GM19240 (cell line): ENCODE measurements around the gene ADRM1.

Experiments used
- DNase-seq: peaks from one replicate; pipeline ENCODE4 v3.0.0; 2011; ENCODE audit warnings: low spot score; ENCODE audit not compliant: insufficient read length

The ADRM1 gene

GRCh38 chr20:62323980-62324906 lies 21.4 kb downstream of the ADRM1 start:
- no peak for DNase-seq

- DNase-seq, result no peak
Observed at GRCh38 chr20:62325172-62325905, 22.5 kb downstream of the ADRM1 start.

DNA sequence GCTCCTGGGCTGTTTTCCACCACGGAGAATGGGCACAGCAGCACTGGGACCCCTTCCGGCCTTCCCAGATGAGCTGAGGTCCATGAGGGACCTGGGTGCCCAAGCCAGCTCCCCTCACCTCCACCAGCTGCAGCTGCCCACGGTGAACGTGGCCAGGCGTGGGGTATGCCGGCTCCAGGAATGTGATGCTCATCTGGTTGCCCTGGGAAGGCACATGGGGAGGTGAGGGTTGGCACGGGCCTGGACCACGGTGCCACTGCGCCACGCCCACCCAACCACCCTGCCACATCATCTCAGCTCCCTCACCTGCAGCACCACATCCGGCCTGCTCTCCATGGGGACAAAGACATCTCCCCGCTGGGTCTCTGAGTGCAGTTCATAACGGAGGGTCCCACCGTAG lies 23.8 kb downstream of the ADRM1 start:
- DNase-seq, result no peak

- no peak for DNase-seq
Observed at GRCh38 chr20:62326959-62327725, 24.3 kb downstream of the ADRM1 start.

DNA sequence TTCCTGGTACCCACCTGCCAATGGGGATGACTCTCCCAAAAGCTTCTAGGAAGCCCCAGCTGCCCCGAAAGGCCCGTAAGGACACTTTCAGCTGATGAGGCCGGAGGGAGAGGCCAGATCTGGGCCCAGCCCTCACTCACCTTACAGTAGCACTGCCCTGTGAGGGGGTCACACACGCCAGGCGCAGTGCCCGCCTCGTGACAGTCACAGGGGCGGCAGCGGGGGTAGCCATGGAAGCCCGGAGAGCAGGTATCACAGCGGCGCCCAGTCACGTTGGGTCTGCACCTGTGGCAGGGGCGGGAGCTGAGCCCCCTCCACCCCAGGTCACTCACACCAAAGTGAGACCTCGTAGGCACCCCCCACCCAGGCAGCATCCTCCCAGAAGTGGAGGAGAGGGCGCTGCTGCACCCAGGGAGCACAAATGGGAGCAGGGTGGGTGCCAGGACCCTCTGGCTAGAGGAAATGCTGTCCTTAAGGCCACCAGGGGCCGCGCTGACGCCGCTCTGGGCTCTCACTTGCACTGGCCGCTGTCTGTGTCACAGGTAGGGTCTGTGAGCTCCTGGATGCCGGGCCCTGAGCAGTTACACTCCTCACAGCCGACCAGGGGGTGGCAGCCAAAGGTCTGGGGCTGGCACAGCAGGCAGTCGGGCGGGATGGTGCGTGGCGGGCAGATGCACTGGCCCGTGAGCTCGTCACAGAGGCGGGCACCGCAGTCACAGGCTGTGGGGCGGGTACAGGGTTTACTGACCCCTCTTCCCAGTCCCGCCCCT lies 25.1 kb downstream of the ADRM1 start:
- no peak for DNase-seq

GRCh38 chr20:62328684-62329388 lies 26.0 kb downstream of the ADRM1 start:
- DNase-seq, result no peak

GRCh38 chr20:62329389-62330377 lies 26.9 kb downstream of the ADRM1 start:
- DNase-seq, result no peak

DNA sequence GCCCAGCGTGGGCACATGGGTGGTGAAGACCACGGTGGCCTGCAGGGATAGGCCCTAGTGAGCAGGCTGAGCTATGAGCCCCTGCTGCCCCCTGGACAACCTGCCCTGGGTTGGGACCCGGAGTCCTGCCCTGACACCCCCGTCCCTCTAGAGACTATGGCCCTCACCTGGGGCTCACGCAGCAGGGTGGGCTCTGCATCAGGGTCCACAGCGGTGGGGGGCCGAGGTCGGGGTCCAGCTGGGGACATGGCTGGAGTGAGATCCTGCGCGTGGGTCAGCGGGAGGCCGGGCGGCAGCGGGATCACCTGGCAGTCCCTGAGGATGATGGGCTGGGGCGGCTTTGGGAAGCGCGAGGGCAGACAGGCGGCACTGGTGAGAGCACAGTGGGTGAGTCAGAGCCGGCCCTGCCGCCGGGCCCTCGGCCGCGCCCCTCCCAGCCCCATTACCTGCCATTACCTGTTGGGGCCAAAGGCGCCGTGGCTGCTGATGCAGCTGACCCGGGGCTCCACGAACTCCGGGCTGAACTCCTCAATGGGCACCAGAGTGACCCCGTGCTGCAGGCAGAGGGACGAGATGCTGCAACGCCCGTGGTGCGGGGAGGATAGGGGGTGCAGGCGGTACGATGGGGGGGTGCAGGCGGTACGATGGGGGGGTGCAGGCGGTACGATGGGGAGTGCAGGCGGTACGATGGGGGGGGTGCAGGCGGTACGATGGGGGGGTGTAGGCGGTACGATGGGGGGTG lies 27.9 kb downstream of the ADRM1 start:
- no peak for DNase-seq

- DNase-seq, result no peak
Observed at GRCh38 chr20:62331347-62331746, 28.6 kb downstream of the ADRM1 start.

GRCh38 chr20:62332421-62332820 lies 29.6 kb downstream of the ADRM1 start:
- no peak for DNase-seq

GRCh38 chr20:62332989-62333819 lies 30.4 kb downstream of the ADRM1 start:
- DNase-seq, result no peak

- no peak for DNase-seq
Observed at GRCh38 chr20:62333820-62334595, 31.2 kb downstream of the ADRM1 start.

- DNase-seq, result no peak
Observed at GRCh38 chr20:62334881-62335280, 32.1 kb downstream of the ADRM1 start.

DNA sequence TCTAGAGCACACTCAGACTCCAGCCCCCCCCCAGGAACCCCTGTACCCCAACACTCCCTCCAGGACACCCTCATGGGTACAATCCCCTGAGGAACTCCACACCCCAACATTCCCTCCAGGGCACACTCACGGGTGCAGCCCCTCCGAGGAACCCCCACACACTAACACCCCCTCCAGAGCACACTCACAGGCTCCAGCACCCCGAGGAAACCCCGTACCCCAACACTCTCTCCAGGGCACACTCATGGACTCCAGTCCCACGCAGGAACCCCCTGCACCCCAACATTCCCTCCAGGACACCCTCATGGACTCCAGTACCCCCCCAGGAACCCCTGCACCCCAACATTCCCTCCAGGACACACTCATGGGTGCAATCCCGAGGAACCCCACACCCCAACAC lies 32.7 kb downstream of the ADRM1 start:
- no peak for DNase-seq

GRCh38 chr20:62336329-62336728 lies 33.5 kb downstream of the ADRM1 start:
- no peak for DNase-seq

DNA sequence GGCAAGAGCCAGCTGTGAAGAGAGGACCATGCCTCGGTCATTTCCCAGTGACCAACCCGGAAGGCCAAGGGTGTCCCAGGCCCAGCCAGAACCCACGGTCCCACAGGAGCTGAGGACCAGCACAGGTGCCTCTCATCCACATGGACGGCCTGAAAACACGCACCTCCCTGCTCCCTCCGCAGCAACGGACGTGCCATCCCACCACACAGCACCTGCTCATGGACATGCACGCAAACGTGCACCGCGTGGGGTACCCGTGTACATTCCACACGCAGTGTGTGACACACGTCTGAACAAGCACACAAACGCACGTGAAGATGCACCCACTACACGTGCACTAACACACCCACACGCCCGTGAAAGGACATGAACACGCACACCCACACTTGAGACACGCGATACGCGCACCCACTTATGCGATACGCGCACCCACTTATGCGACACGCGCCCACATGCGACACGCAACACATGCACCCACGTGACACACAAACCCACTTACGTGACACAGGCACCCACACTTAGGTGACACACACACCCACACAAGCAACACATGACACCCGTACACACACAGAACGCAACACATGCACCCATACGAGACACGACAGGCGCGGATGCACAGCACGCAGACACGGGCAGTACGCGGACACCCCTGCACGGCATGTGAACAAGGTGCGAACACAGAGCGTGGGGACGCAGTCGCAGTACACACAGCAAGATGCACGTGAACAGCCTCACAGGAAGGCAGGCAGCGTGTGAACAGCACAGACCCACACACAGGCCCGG lies 34.2 kb downstream of the ADRM1 start:
- DNase-seq, result no peak
